HepG2 (cell line): ENCODE data around the gene PAQR6. TPM values are rescaled to one million over a fixed set of nuclear protein-coding genes. Genes with fewer than 3 reads are reported as not detected.

Experiments
- MLXIP ChIP-seq: sonication (generic); formaldehyde crosslinking; IDR thresholded peaks from 2 replicates; pipeline ENCODE4 v1.9.0; 2021; ENCODE audit warnings: missing genetic modification reagents, borderline replicate concordance
- RFX1 ChIP-seq: fragments of 450-650 bp; IDR thresholded peaks from 2 replicates; pipeline ENCODE4 v1.6.1; 2017
- TBX3 ChIP-seq: fragments of 450-650 bp; IDR thresholded peaks from 2 replicates; pipeline ENCODE4 v1.6.1; 2017; ENCODE audit warnings: antibody characterized with exemption, mild to moderate bottlenecking, inconsistent platforms, borderline replicate concordance
- ZNF253 ChIP-seq: sonication (generic); formaldehyde crosslinking; IDR thresholded peaks from 2 replicates; pipeline ENCODE4 v1.8.0; 2022; ENCODE audit warnings: mild to moderate bottlenecking, missing genetic modification reagents, borderline replicate concordance
- ZNF431 ChIP-seq: sonication (generic); formaldehyde crosslinking; IDR thresholded peaks from 2 replicates; pipeline ENCODE4 v1.9.0; 2022; ENCODE audit warnings: missing genetic modification reagents, low read depth, mild to moderate bottlenecking, borderline replicate concordance
- ZNF7 ChIP-seq: IDR thresholded peaks from 2 replicates; pipeline ENCODE4 v1.6.1; 2016; ENCODE audit warnings: missing biosample characterization, missing genetic modification reagents
- polyA plus RNA-seq, 8 experiments: library from polyadenylated mRNA; depleted of rRNA in 3 of 8; stranded (reverse) in 7 of 8; unstranded in 1 of 8; fragments of >200 nt; fragmentation: Illumina TruSeq in 4 of 8; extraction: Trizol in 4 of 8; gene quantifications; 2 replicates each; pipeline versions ENCODE4 v1.2.1 to v1.2.3, GENCODE V29; 2011 to 2016; ENCODE audit warnings: low read depth in 4 of 8, missing spikeins in 1 of 8, mixed read lengths in 1 of 8; ENCODE audit not compliant: insufficient read depth in 1 of 8
- total RNA-seq, 5 experiments: library from RNA; depleted of rRNA; stranded (reverse); fragments of >200 nt; fragmentation: Illumina TruSeq; extraction: Trizol; gene quantifications; 2 replicates each; pipeline ENCODE4 v1.2.3, GENCODE V29; 2016; ENCODE audit warnings: low read depth in 1 of 5
- TF ChIP-seq, protein P1 (sequence below): IDR thresholded peaks from 2 replicates; pipeline ENCODE4 v1.6.1; 2012; ENCODE audit warnings: low read depth, low read length, improper control_type of control experiment
- TF ChIP-seq, protein P2 (sequence below): sonication (generic); formaldehyde crosslinking; IDR thresholded peaks from 2 replicates; pipeline ENCODE4 v1.9.0; 2021; ENCODE audit warnings: missing genetic modification reagents, borderline replicate concordance

Gene PAQR6
- total and polyA plus RNA-seq, 2 of the 13 experiments (the other 11 are each of a cell fraction or from before 2014, with no cell fraction given): 0.82 to 1.4 TPM

GRCh38 chr1:156193488-156194299 is 54.2 kb downstream of the PAQR6 start, which contains the start of gene SLC25A44 (continued):
- TF ChIP-seq MLXIP (CRISPR knock-in tag): no peak
- TF ChIP-seq, protein P1, sequence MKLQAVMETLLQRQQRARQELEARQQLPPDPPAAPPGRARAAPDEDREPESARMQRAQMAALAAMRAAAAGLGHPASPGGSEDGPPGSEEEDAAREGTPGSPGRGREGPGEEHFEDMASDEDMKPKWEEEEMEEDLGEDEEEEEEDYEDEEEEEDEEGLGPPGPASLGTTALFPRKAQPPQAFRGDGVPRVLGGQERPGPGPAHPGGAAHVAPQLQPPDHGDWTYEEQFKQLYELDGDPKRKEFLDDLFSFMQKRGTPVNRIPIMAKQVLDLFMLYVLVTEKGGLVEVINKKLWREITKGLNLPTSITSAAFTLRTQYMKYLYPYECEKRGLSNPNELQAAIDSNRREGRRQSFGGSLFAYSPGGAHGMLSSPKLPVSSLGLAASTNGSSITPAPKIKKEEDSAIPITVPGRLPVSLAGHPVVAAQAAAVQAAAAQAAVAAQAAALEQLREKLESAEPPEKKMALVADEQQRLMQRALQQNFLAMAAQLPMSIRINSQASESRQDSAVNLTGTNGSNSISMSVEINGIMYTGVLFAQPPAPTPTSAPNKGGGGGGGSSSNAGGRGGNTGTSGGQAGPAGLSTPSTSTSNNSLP: no peak
- TF ChIP-seq TBX3: no peak
- TF ChIP-seq, protein P2, sequence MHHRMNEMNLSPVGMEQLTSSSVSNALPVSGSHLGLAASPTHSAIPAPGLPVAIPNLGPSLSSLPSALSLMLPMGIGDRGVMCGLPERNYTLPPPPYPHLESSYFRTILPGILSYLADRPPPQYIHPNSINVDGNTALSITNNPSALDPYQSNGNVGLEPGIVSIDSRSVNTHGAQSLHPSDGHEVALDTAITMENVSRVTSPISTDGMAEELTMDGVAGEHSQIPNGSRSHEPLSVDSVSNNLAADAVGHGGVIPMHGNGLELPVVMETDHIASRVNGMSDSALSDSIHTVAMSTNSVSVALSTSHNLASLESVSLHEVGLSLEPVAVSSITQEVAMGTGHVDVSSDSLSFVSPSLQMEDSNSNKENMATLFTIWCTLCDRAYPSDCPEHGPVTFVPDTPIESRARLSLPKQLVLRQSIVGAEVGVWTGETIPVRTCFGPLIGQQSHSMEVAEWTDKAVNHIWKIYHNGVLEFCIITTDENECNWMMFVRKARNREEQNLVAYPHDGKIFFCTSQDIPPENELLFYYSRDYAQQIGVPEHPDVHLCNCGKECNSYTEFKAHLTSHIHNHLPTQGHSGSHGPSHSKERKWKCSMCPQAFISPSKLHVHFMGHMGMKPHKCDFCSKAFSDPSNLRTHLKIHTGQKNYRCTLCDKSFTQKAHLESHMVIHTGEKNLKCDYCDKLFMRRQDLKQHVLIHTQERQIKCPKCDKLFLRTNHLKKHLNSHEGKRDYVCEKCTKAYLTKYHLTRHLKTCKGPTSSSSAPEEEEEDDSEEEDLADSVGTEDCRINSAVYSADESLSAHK (CRISPR knock-in tag): no peak
- 0 out of 2 replicates have a peak, but pooled peaks have one; percentile 38 for TF ChIP-seq ZNF253 (CRISPR knock-in tag)
- no peak for TF ChIP-seq RFX1
- no peak for TF ChIP-seq ZNF431 (CRISPR knock-in tag)
- no peak for TF ChIP-seq ZNF7 (CRISPR knock-in tag)

Other genes starting within 250 kb of the PAQR6 start
- gene SSR2, start 227.1 kb downstream of the PAQR6 start, total RNA-seq (2016; rRNA removed; fragmentation: Illumina TruSeq; extraction: Trizol): 150 and 284 TPM in 2 replicates
- 442 and 461 TPM in 2 replicates for gene SSR2, start 227.1 kb downstream of the PAQR6 start, polyA plus RNA-seq (2011; rRNA removed)
- 31.5 and 33.2 TPM in 2 replicates for gene UBQLN4, start 194.3 kb downstream of the PAQR6 start, total RNA-seq (2016; rRNA removed; fragmentation: Illumina TruSeq; extraction: Trizol)
- gene UBQLN4, start 194.3 kb downstream of the PAQR6 start, polyA plus RNA-seq (2011; rRNA removed): 39.8 and 42.0 TPM in 2 replicates
- 66.4 and 84.0 TPM in 2 replicates for gene LAMTOR2, start 193.3 kb downstream of the PAQR6 start, total RNA-seq (2016; rRNA removed; fragmentation: Illumina TruSeq; extraction: Trizol)
- gene LAMTOR2, start 193.3 kb downstream of the PAQR6 start, polyA plus RNA-seq (2011; rRNA removed): 36.5 and 44.9 TPM in 2 replicates
- 0.20 TPM in 1 of 2 replicates, not detected in the other for gene RAB25, start 186.9 kb downstream of the PAQR6 start, total RNA-seq (2016; rRNA removed; fragmentation: Illumina TruSeq; extraction: Trizol)
- gene RAB25, start 186.9 kb downstream of the PAQR6 start, polyA plus RNA-seq (2011; rRNA removed): 0.12 and 0.22 TPM in 2 replicates
- gene MEX3A, start 165.6 kb downstream of the PAQR6 start, total RNA-seq (2016; rRNA removed; fragmentation: Illumina TruSeq; extraction: Trizol): 7.6 TPM in 2 replicates
- gene MEX3A, start 165.6 kb downstream of the PAQR6 start, polyA plus RNA-seq (2011; rRNA removed): 9.0 and 9.1 TPM in 2 replicates
- 190 and 225 TPM in 2 replicates for gene LMNA, start 133.3 kb downstream of the PAQR6 start, total RNA-seq (2016; rRNA removed; fragmentation: Illumina TruSeq; extraction: Trizol)
- gene LMNA, start 133.3 kb downstream of the PAQR6 start, polyA plus RNA-seq (2011; rRNA removed): 107 and 110 TPM in 2 replicates
- 0.09 TPM in 1 of 2 replicates, not detected in the other for gene SEMA4A, start 94.5 kb downstream of the PAQR6 start, total RNA-seq (2016; rRNA removed; fragmentation: Illumina TruSeq; extraction: Trizol)
- 0.14 and 0.20 TPM in 2 replicates for gene SEMA4A, start 94.5 kb downstream of the PAQR6 start, polyA plus RNA-seq (2011; rRNA removed)
- gene SLC25A44, start 54.0 kb downstream of the PAQR6 start, total RNA-seq (2016; rRNA removed; fragmentation: Illumina TruSeq; extraction: Trizol): 10.7 and 12.4 TPM in 2 replicates
- gene SLC25A44, start 54.0 kb downstream of the PAQR6 start, polyA plus RNA-seq (2011; rRNA removed): 13.4 and 14.3 TPM in 2 replicates
- gene PMF1, start 35.0 kb downstream of the PAQR6 start, total RNA-seq (2016; rRNA removed; fragmentation: Illumina TruSeq; extraction: Trizol): 89.0 and 94.7 TPM in 2 replicates
- gene PMF1, start 35.0 kb downstream of the PAQR6 start, polyA plus RNA-seq (2011; rRNA removed): 68.4 and 72.5 TPM in 2 replicates
- 0.62 TPM in 1 of 2 replicates, not detected in the other for gene BGLAP, start 5.9 kb downstream of the PAQR6 start, total RNA-seq (2016; rRNA removed; fragmentation: Illumina TruSeq; extraction: Trizol)
- gene BGLAP, start 5.9 kb downstream of the PAQR6 start, polyA plus RNA-seq (2011; rRNA removed): 1.4 and 1.6 TPM in 2 replicates
- gene SMG5, start 34.8 kb upstream of the PAQR6 start, total RNA-seq (2016; rRNA removed; fragmentation: Illumina TruSeq; extraction: Trizol): 63.3 and 84.0 TPM in 2 replicates
- 50.5 and 65.4 TPM in 2 replicates for gene SMG5, start 34.8 kb upstream of the PAQR6 start, polyA plus RNA-seq (2011; rRNA removed)
- gene TMEM79, start 36.3 kb upstream of the PAQR6 start, total RNA-seq (2016; rRNA removed; fragmentation: Illumina TruSeq; extraction: Trizol): 1.0 and 1.9 TPM in 2 replicates
- 0.99 and 1.2 TPM in 2 replicates for gene TMEM79, start 36.3 kb upstream of the PAQR6 start, polyA plus RNA-seq (2011; rRNA removed)
- gene GLMP, start 47.6 kb upstream of the PAQR6 start, total RNA-seq (2016; rRNA removed; fragmentation: Illumina TruSeq; extraction: Trizol): 39.1 and 75.8 TPM in 2 replicates
- 41.4 and 44.6 TPM in 2 replicates for gene GLMP, start 47.6 kb upstream of the PAQR6 start, polyA plus RNA-seq (2011; rRNA removed)
- gene VHLL, start 51.3 kb upstream of the PAQR6 start, total RNA-seq (2016; rRNA removed; fragmentation: Illumina TruSeq; extraction: Trizol): 0.24 TPM in 1 of 2 replicates, not detected in the other
- not detected in 2 replicates for gene VHLL, start 51.3 kb upstream of the PAQR6 start, polyA plus RNA-seq (2011; rRNA removed)
- gene CCT3, start 90.2 kb upstream of the PAQR6 start, total RNA-seq (2016; rRNA removed; fragmentation: Illumina TruSeq; extraction: Trizol): 615 and 870 TPM in 2 replicates
- gene CCT3, start 90.2 kb upstream of the PAQR6 start, polyA plus RNA-seq (2011; rRNA removed): 301 and 319 TPM in 2 replicates
- 1.6 and 2.6 TPM in 2 replicates for gene TSACC, start 90.5 kb upstream of the PAQR6 start, total RNA-seq (2016; rRNA removed; fragmentation: Illumina TruSeq; extraction: Trizol)
- 1.5 and 1.6 TPM in 2 replicates for gene TSACC, start 90.5 kb upstream of the PAQR6 start, polyA plus RNA-seq (2011; rRNA removed)
- gene RHBG, start 121.2 kb upstream of the PAQR6 start, total RNA-seq (2016; rRNA removed; fragmentation: Illumina TruSeq; extraction: Trizol): 19.9 and 73.5 TPM in 2 replicates
- 61.8 and 90.0 TPM in 2 replicates for gene RHBG, start 121.2 kb upstream of the PAQR6 start, polyA plus RNA-seq (2011; rRNA removed)